Stimulated activated CD4-positive, alpha-beta T cell treated with anti-CD3 and anti-CD28 coated beads, Interleukin-12 subunit alpha, Interleukin-12 subunit beta, amount 100 ng/mL, for 48 hours (primary cell): ENCODE measurements around the gene SLC25A4.
"Not testable (repeated sequence)": the region's sequence is repeated elsewhere in the genome, so short reads cannot be mapped to it uniquely, and the experiment has no call there.

ENCODE experiments used
- DNase-seq, 3 donors: peaks; one replicate each; pipeline ENCODE4 v3.0.0-alpha.2; 2020; ENCODE audit warnings: low read depth in 2 of 3, low spot score in 1 of 3

The SLC25A4 gene

GRCh38 chr4:185142912-185143600 is at the start of gene SLC25A4:
Gene SLC25A4 (plus strand): TSS chr4:185143266. CDS start chr4:185143373, 107 bp downstream.
- peak; percentile 68 to 79 (median 71) for DNase-seq

GRCh38 chr4:185093603-185094002 is 49.5 kb upstream of the SLC25A4 start:
- no peak for DNase-seq

- peak in 1 of 3 donors; percentile 14 for DNase-seq
Measured at GRCh38 chr4:185096032-185096653, 46.9 kb upstream of the SLC25A4 start.

- DNase-seq: no peak
Measured at GRCh38 chr4:185098474-185098873, 44.6 kb upstream of the SLC25A4 start.

- no peak for DNase-seq
Measured at GRCh38 chr4:185099024-185099682, 43.9 kb upstream of the SLC25A4 start.

GRCh38 chr4:185099940-185100339 is 43.1 kb upstream of the SLC25A4 start:
- no peak for DNase-seq

GRCh38 chr4:185100423-185100822 is 42.6 kb upstream of the SLC25A4 start:
- no peak for DNase-seq

GRCh38 chr4:185101354-185101890 is 41.6 kb upstream of the SLC25A4 start:
- no peak for DNase-seq

- no peak for DNase-seq
Measured at GRCh38 chr4:185104733-185105132, 38.3 kb upstream of the SLC25A4 start.

- DNase-seq: no peak
Measured at GRCh38 chr4:185106353-185106752, 36.7 kb upstream of the SLC25A4 start.

GRCh38 chr4:185107574-185107973 is 35.5 kb upstream of the SLC25A4 start:
- DNase-seq: not testable (repeated sequence)

- no peak for DNase-seq
Measured at GRCh38 chr4:185108185-185108584, 34.9 kb upstream of the SLC25A4 start.

- no peak for DNase-seq
Measured at GRCh38 chr4:185108669-185109068, 34.4 kb upstream of the SLC25A4 start.

GRCh38 chr4:185109736-185110135 is 33.3 kb upstream of the SLC25A4 start:
- DNase-seq: no peak

- no peak for DNase-seq
Measured at GRCh38 chr4:185110375-185110823, 32.7 kb upstream of the SLC25A4 start.

GRCh38 chr4:185112104-185112503 is 31.0 kb upstream of the SLC25A4 start:
- DNase-seq: no peak

GRCh38 chr4:185113340-185113739 is 29.7 kb upstream of the SLC25A4 start:
- no peak for DNase-seq

- DNase-seq: no peak
Measured at GRCh38 chr4:185115827-185116232, 27.2 kb upstream of the SLC25A4 start.

- DNase-seq: no peak
Measured at GRCh38 chr4:185117300-185117934, 25.6 kb upstream of the SLC25A4 start.

GRCh38 chr4:185118876-185119275 is 24.2 kb upstream of the SLC25A4 start:
- no peak for DNase-seq

- not testable (repeated sequence) for DNase-seq
Measured at GRCh38 chr4:185119467-185119866, 23.6 kb upstream of the SLC25A4 start.
